GM23338 (cell line): ENCODE data around the gene SPINT3. TPM values are rescaled to one million over a fixed set of nuclear protein-coding genes. Genes with fewer than 3 reads are reported as not detected.

Experiments used
- ATAC-seq: fragments of 200-7000 bp; cut with Tn5 transposase; 3 replicates; pipeline ENCODE4 v1.9.1; 2020
- DNase-seq: peaks from one replicate; pipeline ENCODE4 v3.0.0-alpha.2; 2015; ENCODE audit warnings: low spot score
- H2AFZ ChIP-seq: fragments of 200-600 bp; sonication (generic); 2 replicates; pipeline ENCODE4 v1.8.0; 2016; ENCODE audit warnings: antibody characterized with exemption, mild to moderate bottlenecking, moderate library complexity
- H3F3A ChIP-seq: fragments of 200-600 bp; sonication (generic); replicated peaks from 2 replicates; pipeline ENCODE4 v1.8.0; 2017; ENCODE audit warnings: antibody characterized with exemption, mixed run types, low read depth
- H3K27ac ChIP-seq: fragments of 200-600 bp; sonication (generic); 2 replicates; pipeline ENCODE4 v1.6.1; 2016; ENCODE audit warnings: low read depth
- H3K27me3 ChIP-seq: fragments of 200-600 bp; sonication (generic); 2 replicates; pipeline ENCODE4 v1.8.0; 2016; ENCODE audit warnings: mild to moderate bottlenecking, mixed run types, moderate library complexity; ENCODE audit not compliant: insufficient read depth
- H3K36me3 ChIP-seq: fragments of 200-600 bp; sonication (generic); 2 replicates; pipeline ENCODE4 v1.8.0; 2016; ENCODE audit warnings: mild to moderate bottlenecking; ENCODE audit not compliant: insufficient read depth
- H3K4me1 ChIP-seq: fragments of 200-600 bp; sonication (generic); 2 replicates; pipeline ENCODE4 v1.8.0; 2016; ENCODE audit warnings: mild to moderate bottlenecking, moderate library complexity; ENCODE audit not compliant: insufficient read depth
- H3K4me2 ChIP-seq: fragments of 200-600 bp; sonication (generic); 2 replicates; pipeline ENCODE4 v1.7.1; 2017; ENCODE audit warnings: mixed run types
- H3K4me3 ChIP-seq: fragments of 200-600 bp; sonication (generic); 2 replicates; pipeline ENCODE4 v1.6.1; 2016; ENCODE audit warnings: mixed run types
- H3K79me2 ChIP-seq: fragments of 200-600 bp; sonication (generic); replicated peaks from 2 replicates; pipeline ENCODE4 v1.8.0; 2017; ENCODE audit warnings: mild to moderate bottlenecking; ENCODE audit not compliant: insufficient read depth
- H3K9me2 ChIP-seq: fragments of 200-600 bp; sonication (generic); 2 replicates; pipeline ENCODE4 v1.8.0; 2017; ENCODE audit not compliant: insufficient read depth
- H4K20me1 ChIP-seq: fragments of 200-600 bp; sonication (generic); replicated peaks from 2 replicates; pipeline ENCODE4 v1.8.0; 2017; ENCODE audit warnings: mild to moderate bottlenecking; ENCODE audit not compliant: insufficient read depth
- H3K27ac Mint-ChIP-seq: 2 replicates; pipeline ENCODE4 v1.8.0; 2020; ENCODE audit warnings: inconsistent platforms, mild to moderate bottlenecking, moderate library complexity, mixed read lengths
- H3K27me3 Mint-ChIP-seq: 3 replicates; pipeline ENCODE4 v1.8.0; 2022; ENCODE audit warnings: low read depth, mild to moderate bottlenecking, moderate library complexity, mixed read lengths, inconsistent platforms; ENCODE audit not compliant: insufficient read depth, poor library complexity
- H3K36me3 Mint-ChIP-seq: 3 replicates; pipeline ENCODE4 v1.8.0; 2021; ENCODE audit warnings: low read depth, mild to moderate bottlenecking, inconsistent platforms, moderate library complexity, mixed read lengths
- H3K4me1 Mint-ChIP-seq: 3 replicates; pipeline ENCODE4 v1.8.0; 2020; ENCODE audit warnings: mild to moderate bottlenecking, inconsistent platforms, mixed read lengths
- H3K4me3 Mint-ChIP-seq: 3 replicates; pipeline ENCODE4 v1.8.0; 2021; ENCODE audit warnings: moderate library complexity, mild to moderate bottlenecking, inconsistent platforms, mixed read lengths
- H3K9me3 Mint-ChIP-seq: 3 replicates; pipeline ENCODE4 v1.8.0; 2020; ENCODE audit warnings: moderate library complexity, mild to moderate bottlenecking, inconsistent platforms, mixed read lengths
- JUNB ChIP-seq: IDR thresholded peaks from one replicate; pipeline ENCODE4 v1.6.1; 2016; ENCODE audit warnings: antibody characterized with exemption; ENCODE audit not compliant: unreplicated experiment
- POLR2AphosphoS5 ChIP-seq: IDR thresholded peaks from 2 replicates; pipeline ENCODE4 v1.6.1; 2016; ENCODE audit warnings: antibody characterized with exemption, low read depth
- REST ChIP-seq: IDR thresholded peaks from one replicate; pipeline ENCODE4 v1.6.1; 2018; ENCODE audit warnings: antibody characterized with exemption; ENCODE audit not compliant: unreplicated experiment
- STAT1 ChIP-seq: IDR thresholded peaks from one replicate; pipeline ENCODE4 v1.6.1; 2016; ENCODE audit warnings: antibody characterized with exemption; ENCODE audit not compliant: unreplicated experiment
- ZNF114 ChIP-seq: fragments of 250-450 bp; sonication (Bioruptor Pico); IDR thresholded peaks from 2 replicates; pipeline ENCODE4 v1.5.0; 2020; ENCODE audit warnings: mild to moderate bottlenecking, moderate library complexity
- ZNF462 ChIP-seq: fragments of 250-450 bp; sonication (Bioruptor Pico); IDR thresholded peaks from 2 replicates; pipeline ENCODE4 v1.5.0; 2020; ENCODE audit warnings: mild to moderate bottlenecking, moderate library complexity
- polyA plus RNA-seq: library from polyadenylated mRNA; unstranded; fragments of >200 nt; fragmentation: Nextera tagmentation; extraction: Ambion mirVana; gene quantifications from 2 replicates; pipeline ENCODE4 v1.2.1, GENCODE V29; 2016
- total RNA-seq: library from RNA; depleted of rRNA; stranded (reverse); fragments of >200 nt; shearing (Covaris generic); gene quantifications from 2 replicates; pipeline ENCODE4 v1.2.3, GENCODE V29; 2014

Gene SPINT3
- total and polyA plus RNA-seq, 2 experiments from 2014 or later: not detected

- TF ChIP-seq ZNF462 (no peak), POLR2AphosphoS5 (no peak), ZNF114 (no peak), JUNB (no peak), STAT1 (no peak), REST (no peak)
These were observed 8.4 kb upstream of the SPINT3 start (continued) for GRCh38 chr20:45523821-45524220.

- no peaks in the 10 kb centered on the region for H3F3A ChIP-seq
- no peak for TF ChIP-seq ZNF114
- no peak for ATAC-seq
- H3K4me3 Mint-ChIP-seq: no peak overlapping the region
- no peaks in the 10 kb centered on the region for H3K27me3 ChIP-seq
- no peaks in the 10 kb centered on the region for H3K4me1 ChIP-seq
- H3K27me3 Mint-ChIP-seq: no peaks in the 10 kb centered on the region
- H4K20me1 ChIP-seq: no peaks in the 10 kb centered on the region
- H3K36me3 ChIP-seq: no peaks in the 10 kb centered on the region
- no peak overlapping the region for H3K27ac Mint-ChIP-seq
- no peaks in the 10 kb centered on the region for H3K9me3 Mint-ChIP-seq
- no peak overlapping the region for H3K4me2 ChIP-seq
- H2AFZ ChIP-seq: no peak overlapping the region
- no peaks in the 10 kb centered on the region for H3K9me2 ChIP-seq
- H3K4me1 Mint-ChIP-seq: peaks cover 8% of the 10 kb centered on the region; the same call in 2 of the 3 replicates
- no peaks in the 10 kb centered on the region for H3K79me2 ChIP-seq
- H3K36me3 Mint-ChIP-seq: no peaks in the 10 kb centered on the region
- no peak overlapping the region for H3K27ac ChIP-seq
- DNase-seq: no peak
- no peak overlapping the region for H3K4me3 ChIP-seq
These were observed 2.9 kb upstream of the SPINT3 start for GRCh38 chr20:45518282-45518681.
